ENCODE results near the gene RAD9B. TPM values are rescaled to one million over a fixed set of nuclear protein-coding genes. Genes with fewer than 3 reads are reported as not detected.

The RAD9B gene
- total and polyA plus RNA-seq, 10 of the 15 experiments (the other 5 are each of a cell fraction or from before 2014, with no cell fraction given): 0.54 to 2.0 (median 1.3) TPM

GRCh38 chr12:110458756-110459155 is 43.4 kb upstream of the RAD9B start:
- no peak for FAIRE-seq
- H2AFZ ChIP-seq (ENCODE audit: control insufficient read depth, low read depth, low read length): no peak overlapping the region
- RAD21 ChIA-PET (ENCODE audit: unreplicated experiment): interaction anchor here (1.2 to 1.6 kb wide), 3 partner anchors 9 to 141 kb away, joined by 3 to 5 read pairs (median 5); partner anchors contain the start of genes FAM216A and GPN3
- no peaks in the 10 kb centered on the region for H4K20me1 ChIP-seq (ENCODE audit: control insufficient read depth, insufficient read depth)
- H3K27me3 ChIP-seq (replicated peaks in 1 of 2; ENCODE audit: control insufficient read depth in 2 of 2, insufficient read depth in 2 of 2, low read length in 1 of 2): no peaks in the 10 kb centered on the region
- BruUV-seq (replicated peaks): no TSS peak
- CTCF ChIA-PET: interaction anchor here (1.5 to 4.5 kb wide), 3 partner anchors 9 to 143 kb away, joined by 4 to 52 read pairs (median 42); partner anchors contain the start of genes ARPC3, FAM216A and GPN3
- peaks cover 0 to 2% of the 10 kb centered on the region in 2 experiments; a peak in 3 of 4 replicates for H3K36me3 ChIP-seq (ENCODE audit: control insufficient read depth in 2 of 2, insufficient read depth in 2 of 2, low read length in 1 of 2)
- intact Hi-C loops (cut with micrococcal nuclease; ENCODE audit: unreplicated experiment): no loop called here
- H3K4me2 ChIP-seq (ENCODE audit: control insufficient read depth, insufficient read depth): no peak overlapping the region
- WGBS (ENCODE audit: insufficient coverage, insufficient replicate concordance, low lambda C conversion rate, missing lambda C conversion rate): 95% methylated on average over 4 of the region's 4 CpGs
- H3K79me2 ChIP-seq (ENCODE audit: control insufficient read depth, insufficient read depth, low read length): no peaks in the 10 kb centered on the region
- no peaks in the 10 kb centered on the region for H3K9me3 ChIP-seq (replicated peaks; ENCODE audit: control insufficient read depth, insufficient read depth, low read length)
- ATAC-seq: no peak
- POLR2A ChIA-PET: interaction anchor here (0.8 to 5.0 kb wide), 4 partner anchors 9 to 45 kb away, joined by 3 to 43 read pairs (median 4); partner anchors contain the start of genes FAM216A and GPN3
- peaks cover 17% of the 10 kb centered on the region for H3K4me1 ChIP-seq (ENCODE audit: control insufficient read depth, insufficient read depth, low read length)
- H3K9ac ChIP-seq (ENCODE audit: control insufficient read depth, insufficient read depth, low read length): no peak overlapping the region
- no peak for TF ChIP-seq MXI1 (IDR thresholded peaks at IDR 0.05; ENCODE audit: low read depth, low read length)
- TF ChIP-seq MEF2A (IDR thresholded peaks at IDR 0.05; ENCODE audit: insufficient read depth, low read depth, low read length): no peak
- TF ChIP-seq RBBP5 (conservative IDR thresholded peaks at IDR 0.05): no peak
- TF ChIP-seq RAD51 (IDR thresholded peaks at IDR 0.05): no peak
- TF ChIP-seq HSF1 (IDR thresholded peaks at IDR 0.05; ENCODE audit: low read depth, low read length): no peak
- TF ChIP-seq NKRF (conservative IDR thresholded peaks at IDR 0.05): no peak
- TF ChIP-seq ZBED1 (IDR thresholded peaks at IDR 0.05; ENCODE audit: borderline replicate concordance): no peak
- no peak for TF ChIP-seq CHD1 (IDR thresholded peaks at IDR 0.05; ENCODE audit: low read depth, low read length)
- TF ChIP-seq ETV6 (conservative IDR thresholded peaks at IDR 0.05 in 1 of 2, IDR thresholded peaks at IDR 0.05 in 1 of 2; ENCODE audit: borderline replicate concordance in 1 of 2, low read depth in 1 of 2): no peak
- no peak for TF ChIP-seq SREBF1 (IDR thresholded peaks at IDR 0.05; ENCODE audit: low read length)
- no peak for TF ChIP-seq KLF5 (IDR thresholded peaks at IDR 0.05; ENCODE audit: partially characterized antibody)
- TF ChIP-seq SMAD5 (IDR thresholded peaks at IDR 0.05; ENCODE audit: low read depth): no peak
- no peak for TF ChIP-seq PKNOX1 (IDR thresholded peaks at IDR 0.05)
- TF ChIP-seq ELK1 (IDR thresholded peaks at IDR 0.05; ENCODE audit: low read depth, low read length): no peak
- TF ChIP-seq BACH1 (IDR thresholded peaks at IDR 0.05; ENCODE audit: borderline replicate concordance): no peak
- no peak for TF ChIP-seq HDAC2 (IDR thresholded peaks at IDR 0.05)
- SMC1A ChIA-PET (ENCODE audit: uncharacterized antibody, unreplicated experiment): interaction anchor here (0.9 to 3.1 kb wide), 9 partner anchors 9 to 141 kb away, joined by 3 to 14 read pairs (median 4); partner anchors contain the start of genes ARPC3, FAM216A and GPN3
- no peak for DNase-seq (ENCODE audit: low read depth, low spot score)
- no peak overlapping the region for H3K27ac ChIP-seq (ENCODE audit: control insufficient read depth, insufficient read depth)
- in situ Hi-C loops (cut with MboI): no loop called here
- H3K4me3 ChIP-seq: no peak overlapping the region
